DND-41 (cell line): Measurements from ENCODE around the gene CTNNA3.

ENCODE experiments used
- ATAC-seq: fragments of 200-7000 bp; cut with Tn5 transposase; 3 replicates; pipeline ENCODE4 v1.9.1; 2021; ENCODE audit warnings: low read depth; ENCODE audit not compliant: insufficient read depth
- DNase-seq: peaks from one replicate; pipeline ENCODE4 v3.0.0-alpha.2; 2020
- H2AFZ ChIP-seq: 2 replicates; pipeline ENCODE4 v1.6.0; 2012; ENCODE audit warnings: low read depth, low read length
- H3K27ac ChIP-seq: 2 replicates; pipeline ENCODE4 v1.5.1; 2012; ENCODE audit warnings: low read length, inconsistent platforms
- H3K27me3 ChIP-seq: fragments of 200-600 bp; sonication (generic); 2 replicates; pipeline ENCODE4 v1.6.0; 2012; ENCODE audit warnings: low read length, mild to moderate bottlenecking, inconsistent platforms; ENCODE audit not compliant: insufficient read depth, poor library complexity
- H3K36me3 ChIP-seq: 2 replicates; pipeline ENCODE4 v1.5.1; 2012; ENCODE audit warnings: low read length, inconsistent platforms; ENCODE audit not compliant: insufficient read depth
- H3K4me1 ChIP-seq: 2 replicates; pipeline ENCODE4 v1.5.1; 2012; ENCODE audit warnings: mild to moderate bottlenecking, low read length; ENCODE audit not compliant: insufficient read depth
- H3K4me2 ChIP-seq: 2 replicates; pipeline ENCODE4 v1.6.0; 2012; ENCODE audit warnings: mild to moderate bottlenecking, moderate library complexity, low read length, inconsistent platforms; ENCODE audit not compliant: insufficient read depth
- H3K4me3 ChIP-seq, 2 experiments: fragments of 200-600 bp in 1 of 2; shearing (Covaris generic) in 1 of 2; 2 replicates each; pipeline ENCODE4 v1.5.1; 2012 to 2016; ENCODE audit warnings: inconsistent platforms in 2 of 2, low read length in 2 of 2, mild to moderate bottlenecking in 2 of 2, low read depth in 1 of 2, moderate library complexity in 1 of 2
- H3K79me2 ChIP-seq: 2 replicates; pipeline ENCODE4 v1.6.0; 2012; ENCODE audit warnings: low read length, inconsistent platforms; ENCODE audit not compliant: insufficient read depth
- H3K9ac ChIP-seq: 2 replicates; pipeline ENCODE4 v1.6.0; 2012; ENCODE audit warnings: low read depth, mild to moderate bottlenecking, inconsistent platforms, low read length, moderate library complexity
- H3K9me3 ChIP-seq: 2 replicates; pipeline ENCODE4 v1.5.1; 2012; ENCODE audit warnings: low read length, moderate library complexity, mild to moderate bottlenecking, inconsistent platforms; ENCODE audit not compliant: insufficient read depth, severe bottlenecking
- H4K20me1 ChIP-seq: 2 replicates; pipeline ENCODE4 v1.6.0; 2012; ENCODE audit warnings: low read length; ENCODE audit not compliant: insufficient read depth
- EZH2 ChIP-seq: IDR thresholded peaks from 3 replicates; pipeline ENCODE4 v1.6.1; 2012; ENCODE audit warnings: borderline replicate concordance, low read depth, mild to moderate bottlenecking, moderate library complexity, low read length, inconsistent platforms; ENCODE audit not compliant: severe bottlenecking
- TF ChIP-seq, protein P1 (sequence below): IDR thresholded peaks from 2 replicates; pipeline ENCODE4 v1.5.1; 2012; ENCODE audit warnings: borderline replicate concordance, low read length, moderate library complexity, mild to moderate bottlenecking; ENCODE audit not compliant: poor library complexity, severe bottlenecking; ENCODE audit errors: extremely low read depth

The CTNNA3 gene

GRCh38 chr10:66760941-66761340, 935.1 kb downstream of the CTNNA3 start:
- no peak overlapping the region for H3K4me2 ChIP-seq
- ATAC-seq = no peak

GRCh38 chr10:66755474-66755873, 940.5 kb downstream of the CTNNA3 start:
- ATAC-seq (no peak), DNase-seq (no peak)

More at GRCh38 chr10:66760941-66761340, 935.1 kb downstream of the CTNNA3 start:
- no peaks in the 10 kb centered on the region for H3K4me1 ChIP-seq
- no peak for TF ChIP-seq EZH2
- TF ChIP-seq, protein P1, sequence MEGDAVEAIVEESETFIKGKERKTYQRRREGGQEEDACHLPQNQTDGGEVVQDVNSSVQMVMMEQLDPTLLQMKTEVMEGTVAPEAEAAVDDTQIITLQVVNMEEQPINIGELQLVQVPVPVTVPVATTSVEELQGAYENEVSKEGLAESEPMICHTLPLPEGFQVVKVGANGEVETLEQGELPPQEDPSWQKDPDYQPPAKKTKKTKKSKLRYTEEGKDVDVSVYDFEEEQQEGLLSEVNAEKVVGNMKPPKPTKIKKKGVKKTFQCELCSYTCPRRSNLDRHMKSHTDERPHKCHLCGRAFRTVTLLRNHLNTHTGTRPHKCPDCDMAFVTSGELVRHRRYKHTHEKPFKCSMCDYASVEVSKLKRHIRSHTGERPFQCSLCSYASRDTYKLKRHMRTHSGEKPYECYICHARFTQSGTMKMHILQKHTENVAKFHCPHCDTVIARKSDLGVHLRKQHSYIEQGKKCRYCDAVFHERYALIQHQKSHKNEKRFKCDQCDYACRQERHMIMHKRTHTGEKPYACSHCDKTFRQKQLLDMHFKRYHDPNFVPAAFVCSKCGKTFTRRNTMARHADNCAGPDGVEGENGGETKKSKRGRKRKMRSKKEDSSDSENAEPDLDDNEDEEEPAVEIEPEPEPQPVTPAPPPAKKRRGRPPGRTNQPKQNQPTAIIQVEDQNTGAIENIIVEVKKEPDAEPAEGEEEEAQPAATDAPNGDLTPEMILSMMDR = no peak
- DNase-seq = no peak
- H3K27ac ChIP-seq = no peak overlapping the region
- no peaks in the 10 kb centered on the region for H3K9me3 ChIP-seq
- H3K27me3 ChIP-seq = no peaks in the 10 kb centered on the region
- no peaks in the 10 kb centered on the region for H3K36me3 ChIP-seq
- H2AFZ ChIP-seq = no peak overlapping the region
- H3K79me2 ChIP-seq = no peaks in the 10 kb centered on the region
- no peak overlapping the region for H3K9ac ChIP-seq
- no peaks in the 10 kb centered on the region for H4K20me1 ChIP-seq
- H3K4me3 ChIP-seq = no peak overlapping the region

DNA sequence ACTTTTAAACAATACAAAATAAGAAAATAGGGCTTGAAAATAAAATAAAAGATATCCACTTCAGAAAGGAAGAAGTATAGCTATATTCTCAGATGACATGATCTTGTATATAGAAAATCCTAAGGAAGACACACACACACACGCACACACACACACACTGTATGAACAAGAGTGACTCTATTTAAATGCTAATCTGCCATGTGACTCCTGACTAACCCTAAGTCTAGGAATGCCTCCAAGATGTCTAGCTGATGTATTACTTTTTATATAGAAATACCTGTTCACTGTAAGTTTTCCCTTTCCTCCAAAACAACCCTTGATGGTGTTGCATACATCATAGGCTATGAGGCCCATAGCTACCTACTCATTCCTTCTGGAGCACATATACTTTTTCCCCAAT, 943.3 kb downstream of the CTNNA3 start:
- ATAC-seq = no peak
- no peaks in the 10 kb centered on the region for H3K27me3 ChIP-seq
- H4K20me1 ChIP-seq = no peaks in the 10 kb centered on the region
- no peak overlapping the region for H2AFZ ChIP-seq
- no peak overlapping the region for H3K9ac ChIP-seq
- H3K4me1 ChIP-seq = no peaks in the 10 kb centered on the region
- H3K79me2 ChIP-seq = no peaks in the 10 kb centered on the region
- no peaks in the 10 kb centered on the region for H3K36me3 ChIP-seq
- no peak overlapping the region for H3K27ac ChIP-seq
- H3K4me2 ChIP-seq = no peak overlapping the region
- no peak overlapping the region for H3K4me3 ChIP-seq
- TF ChIP-seq, protein P1 = no peak
- TF ChIP-seq EZH2 = no peak
- no peaks in the 10 kb centered on the region for H3K9me3 ChIP-seq
- DNase-seq = no peak

More at GRCh38 chr10:66755474-66755873, 940.5 kb downstream of the CTNNA3 start:
- Histone ChIP-seq H3K27me3 (no peaks in the 10 kb centered on the region), H3K9ac (no peak overlapping the region), H4K20me1 (no peaks in the 10 kb centered on the region), H3K36me3 (no peaks in the 10 kb centered on the region), H3K9me3 (no peaks in the 10 kb centered on the region), H3K4me2 (no peak overlapping the region), H3K79me2 (no peaks in the 10 kb centered on the region), H3K4me3 (no peak overlapping the region), H3K27ac (no peak overlapping the region), H2AFZ (no peak overlapping the region), H3K4me1 (no peaks in the 10 kb centered on the region)
- TF ChIP-seq EZH2 = no peak
- TF ChIP-seq, protein P1 = no peak

DNA sequence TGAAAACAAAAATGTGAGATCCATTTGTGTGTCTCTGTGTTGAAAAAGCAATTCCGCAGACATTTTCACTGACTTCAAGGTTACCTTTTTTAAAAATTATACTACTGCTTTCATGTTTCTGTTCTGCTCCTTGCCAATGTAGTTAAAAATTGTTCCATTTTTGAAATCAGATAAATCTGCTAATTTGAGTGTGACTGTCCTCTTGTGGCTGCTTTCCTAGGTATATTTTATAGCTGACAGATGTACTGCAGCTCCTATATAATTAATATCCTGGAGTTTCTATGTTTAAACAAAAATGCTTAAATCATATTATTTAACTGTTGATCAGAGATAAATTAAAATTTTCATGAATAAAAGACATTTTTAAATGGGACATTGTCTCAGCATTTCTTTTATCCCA, 947.8 kb downstream of the CTNNA3 start:
- TF ChIP-seq EZH2 = no peak
- TF ChIP-seq, protein P1 = no peak
- Histone ChIP-seq H3K9ac (no peak overlapping the region), H3K9me3 (no peaks in the 10 kb centered on the region), H3K79me2 (no peaks in the 10 kb centered on the region), H3K27me3 (no peaks in the 10 kb centered on the region), H4K20me1 (no peaks in the 10 kb centered on the region), H3K4me2 (no peak overlapping the region), H3K27ac (no peak overlapping the region), H3K4me3 (no peak overlapping the region), H3K4me1 (no peaks in the 10 kb centered on the region), H2AFZ (no peak overlapping the region), H3K36me3 (no peaks in the 10 kb centered on the region)
- ATAC-seq (no peak), DNase-seq (no peak)
